PC-9 (cell line): ENCODE measurements around the gene NECAB2.

Source experiments
- CTCF ChIP-seq: fragments of 200-600 bp; sonication (generic); conservative IDR thresholded peaks from 2 replicates; pipeline ENCODE4 v1.6.1; 2017; ENCODE audit warnings: mixed run types, antibody characterized with exemption, mild to moderate bottlenecking, moderate library complexity
- EZH2 ChIP-seq: fragments of 200-600 bp; sonication (generic); IDR thresholded peaks from 2 replicates; pipeline ENCODE4 v1.8.0; 2017; ENCODE audit warnings: antibody characterized with exemption, low read depth

DNA sequence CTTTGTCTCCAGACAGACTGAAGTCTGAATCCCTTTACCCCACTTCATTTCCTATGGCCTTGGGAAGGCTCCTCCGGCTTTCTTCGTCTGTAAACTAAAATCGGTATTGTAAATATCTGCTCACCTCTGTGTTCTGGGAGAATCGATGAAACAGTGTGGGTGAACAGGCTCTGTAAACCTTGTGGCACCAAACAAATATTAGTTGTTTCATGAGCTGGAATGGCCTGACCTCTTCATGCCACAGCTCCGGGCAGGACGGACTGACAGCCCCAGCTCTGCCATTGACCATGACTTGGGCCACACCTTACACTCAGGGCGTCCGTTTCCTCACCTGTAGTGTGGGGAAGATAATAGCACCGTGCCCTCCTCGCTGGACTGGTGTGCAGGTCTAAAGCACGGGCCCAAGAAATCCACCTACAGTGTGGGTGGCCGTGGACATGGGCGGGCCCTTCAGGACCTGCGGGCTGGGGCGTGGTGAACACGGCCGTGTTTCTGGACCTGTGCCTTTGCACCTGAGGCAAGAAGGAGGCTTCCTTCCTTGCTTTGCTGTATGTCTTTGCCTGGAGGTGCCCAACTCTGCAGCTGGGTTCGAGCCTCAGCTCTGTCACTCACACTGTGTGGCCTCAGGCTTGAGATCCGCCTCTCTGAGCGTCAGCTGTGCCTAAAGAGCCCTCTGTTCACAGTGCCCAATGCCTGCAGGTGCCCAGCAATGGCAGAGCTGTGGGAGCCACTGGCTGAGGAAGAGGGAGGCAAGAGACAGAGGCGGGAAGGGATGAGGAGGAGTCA is 21.1 kb upstream of the NECAB2 start:
- TF ChIP-seq EZH2 (no peak), CTCF (no peak)
